Keratinocyte (primary cell): Measurements from ENCODE around the gene CHST7. TPM values are rescaled to one million over a fixed set of nuclear protein-coding genes. Genes with fewer than 3 reads are reported as not detected.

Experiments used
- DNase-seq: peaks from one replicate; pipeline ENCODE4 v3.0.0-alpha.2; 2011; ENCODE audit warnings: low read depth, missing footprints, low spot score
- FAIRE-seq: peaks from 2 replicates; lab custom pipeline; 2011; peaks lifted over from hg19 to GRCh38; lab: Jason Lieb, UNC
- H2AFZ ChIP-seq: 2 replicates; pipeline ENCODE4 v1.6.0; 2012; ENCODE audit warnings: low read length, control low read depth, inconsistent platforms; ENCODE audit not compliant: control insufficient read depth
- H3K27ac ChIP-seq: 2 replicates; pipeline ENCODE4 v1.5.1; 2011; ENCODE audit warnings: low read length; ENCODE audit not compliant: control insufficient read depth, insufficient read depth
- H3K27me3 ChIP-seq: 3 replicates; pipeline ENCODE4 v1.6.0; 2011; ENCODE audit warnings: low read length; ENCODE audit not compliant: control insufficient read depth, insufficient read depth; ENCODE audit errors: extremely low read depth
- H3K36me3 ChIP-seq, 2 experiments: 2 replicates in 1 of 2; 3 replicates in 1 of 2; pipeline ENCODE4 v1.5.1; 2011; ENCODE audit warnings: low read length in 2 of 2, mild to moderate bottlenecking in 1 of 2; ENCODE audit not compliant: control insufficient read depth in 2 of 2, insufficient read depth in 2 of 2; ENCODE audit errors: extremely low read depth in 1 of 2
- H3K4me1 ChIP-seq: 3 replicates; pipeline ENCODE4 v1.5.1; 2011; ENCODE audit warnings: low read length; ENCODE audit not compliant: control insufficient read depth, insufficient read depth; ENCODE audit errors: extremely low read depth
- H3K4me2 ChIP-seq: 3 replicates; pipeline ENCODE4 v1.6.0; 2011; ENCODE audit warnings: low read depth, low read length; ENCODE audit not compliant: control insufficient read depth, insufficient read depth; ENCODE audit errors: extremely low read depth
- H3K4me3 ChIP-seq, 3 experiments: fragments of 200-600 bp in 1 of 3; sonication (generic) in 1 of 3; 2 replicates in 2 of 3; 3 replicates in 1 of 3; pipeline ENCODE4 v1.5.1; 2011 to 2016; ENCODE audit warnings: low read length in 3 of 3, mild to moderate bottlenecking in 3 of 3, control low read depth in 2 of 3, inconsistent platforms in 1 of 3, low read depth in 1 of 3, mixed read lengths in 1 of 3, mixed run types in 1 of 3, moderate library complexity in 1 of 3; ENCODE audit not compliant: control insufficient read depth in 2 of 3, insufficient read depth in 2 of 3; ENCODE audit errors: extremely low read depth in 1 of 3
- H3K79me2 ChIP-seq: 2 replicates; pipeline ENCODE4 v1.6.0; 2012; ENCODE audit warnings: low read length; ENCODE audit not compliant: control insufficient read depth, insufficient read depth
- H3K9ac ChIP-seq: 3 replicates; pipeline ENCODE4 v1.6.0; 2011; ENCODE audit warnings: low read length; ENCODE audit not compliant: control insufficient read depth, insufficient read depth; ENCODE audit errors: extremely low read depth
- H3K9me1 ChIP-seq: 3 replicates; pipeline ENCODE4 v1.6.0; 2011; ENCODE audit warnings: low read length; ENCODE audit not compliant: control insufficient read depth, insufficient read depth; ENCODE audit errors: extremely low read depth
- H3K9me3 ChIP-seq: 2 replicates; pipeline ENCODE4 v1.5.1; 2012; ENCODE audit warnings: low read depth, low read length; ENCODE audit not compliant: control insufficient read depth
- H4K20me1 ChIP-seq: 3 replicates; pipeline ENCODE4 v1.6.0; 2011; ENCODE audit warnings: low read length; ENCODE audit not compliant: control insufficient read depth, insufficient read depth; ENCODE audit errors: extremely low read depth
- EZH2 ChIP-seq: IDR thresholded peaks from one replicate; pipeline ENCODE4 v1.6.1; 2012; ENCODE audit warnings: inconsistent platforms, mild to moderate bottlenecking, low read length, moderate library complexity
- dilution Hi-C: fragments of 300-500 bp; cut with MboI; formaldehyde crosslinking; loops from one replicate; pipeline ENCODE4 v1.7.0; 2020; ENCODE audit warnings: low sequenced_read_pairs; ENCODE audit not compliant: extremely low pct_ligation_motif_present
- polyA plus RNA-seq, 5 experiments: library from polyadenylated mRNA; depleted of rRNA in 3 of 5; stranded (reverse) in 3 of 5; stranded (forward) in 1 of 5; unstranded in 1 of 5; fragments of >200 nt; gene quantifications; 1 replicate in 1 of 5; 2 replicates in 3 of 5; 3 replicates in 1 of 5; pipeline versions ENCODE4 v1.2.1 to v1.2.3, GENCODE V29; 2011 to 2012; ENCODE audit warnings: missing spikeins in 2 of 5, low read depth in 1 of 5, low replicate concordance in 1 of 5
- TF ChIP-seq, protein P1 (sequence below), 3 experiments: IDR thresholded peaks in 1 of 3; conservative IDR thresholded peaks in 1 of 3; optimal IDR thresholded peaks in 1 of 3; 2 replicates in 2 of 3; 3 replicates in 1 of 3; pipeline versions ENCODE3 to v1.5.1; 2011; ENCODE audit warnings: low read length in 3 of 3, mild to moderate bottlenecking in 3 of 3, moderate library complexity in 2 of 3, control low read depth in 1 of 3, inconsistent platforms in 1 of 3; ENCODE audit not compliant: insufficient read depth in 2 of 3; ENCODE audit errors: extremely low read depth in 1 of 3

Gene CHST7
- polyA plus RNA-seq, 1 donor (not counting 4 experiments of a cell fraction or from before 2014, with no cell fraction given) = 0.39 TPM

DNA sequence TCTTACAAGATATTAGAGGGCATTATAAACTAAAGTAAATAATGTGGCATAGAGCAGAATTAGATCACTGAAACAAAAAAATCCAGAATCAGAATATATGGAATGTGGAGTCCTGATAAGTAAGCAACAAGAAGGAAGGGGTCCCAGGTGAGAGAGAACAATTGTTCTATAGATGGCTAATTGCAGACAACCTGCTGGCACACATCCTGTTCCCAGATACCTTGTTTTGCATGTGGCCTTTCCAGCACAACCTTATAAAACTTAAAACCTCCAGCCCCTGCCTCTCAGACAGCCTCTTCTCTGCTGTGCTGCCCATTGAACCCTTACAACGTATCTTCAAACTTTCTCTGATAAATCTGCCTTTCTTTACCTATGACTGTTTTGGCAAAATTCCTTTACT, 23.7 kb upstream of the CHST7 start:
- no peak overlapping the region for H3K4me2 ChIP-seq
- dilution Hi-C loops = no loop called here

DNA sequence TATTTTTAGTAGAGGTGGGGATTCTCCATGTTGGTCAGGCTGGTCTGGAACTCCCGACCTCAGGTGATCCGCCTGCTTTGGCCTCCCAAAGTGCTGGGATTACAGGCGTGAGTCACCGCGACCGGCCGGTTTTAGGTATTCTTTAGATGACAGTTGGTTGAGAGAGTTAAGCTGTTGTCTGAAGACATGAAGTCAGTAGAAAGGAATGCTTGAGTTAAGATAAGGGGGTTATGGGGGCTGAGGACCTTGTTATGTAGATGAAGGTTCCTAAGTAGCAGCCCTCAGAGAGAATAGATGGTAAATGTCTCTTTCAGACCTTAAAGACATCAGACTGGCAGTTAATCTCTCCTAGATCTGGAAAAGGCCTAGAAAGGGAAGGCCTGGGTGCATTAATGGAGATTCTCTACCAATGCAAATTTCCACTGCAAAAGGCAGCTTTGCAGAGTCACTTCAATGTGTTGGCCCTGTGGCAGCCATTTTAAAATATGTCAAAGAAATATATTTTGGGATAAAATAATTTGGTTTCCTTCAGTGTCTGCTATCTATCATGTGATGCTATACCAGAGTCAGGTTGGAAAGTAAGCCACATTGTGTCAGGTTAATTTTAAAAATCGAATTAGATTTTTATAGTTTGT, 22.0 kb upstream of the CHST7 start:
- no peak for FAIRE-seq

More for the DNA sequence above, 23.7 kb upstream of the CHST7 start:
- H3K36me3 ChIP-seq = no peaks in the 10 kb centered on the region
- FAIRE-seq (no peak), DNase-seq (no peak)
- no peak overlapping the region for H3K27ac ChIP-seq
- H3K27me3 ChIP-seq = no peaks in the 10 kb centered on the region
- no peak overlapping the region for H2AFZ ChIP-seq
- H3K9me1 ChIP-seq = no peaks in the 10 kb centered on the region
- no peak overlapping the region for H3K4me3 ChIP-seq
- no peak for TF ChIP-seq EZH2
- H3K9ac ChIP-seq = no peak overlapping the region
- H4K20me1 ChIP-seq = no peaks in the 10 kb centered on the region
- H3K4me1 ChIP-seq = no peaks in the 10 kb centered on the region
- peaks cover 28% of the 10 kb centered on the region for H3K79me2 ChIP-seq
- no peaks in the 10 kb centered on the region for H3K9me3 ChIP-seq

More for the DNA sequence above, 22.0 kb upstream of the CHST7 start:
- Histone ChIP-seq H3K27me3 (no peaks in the 10 kb centered on the region), H3K4me2 (no peak overlapping the region), H4K20me1 (no peaks in the 10 kb centered on the region), H3K4me1 (no peaks in the 10 kb centered on the region), H3K9me3 (no peaks in the 10 kb centered on the region), H2AFZ (no peak overlapping the region), H3K9me1 (no peaks in the 10 kb centered on the region), H3K27ac (no peak overlapping the region), H3K36me3 (no peaks in the 10 kb centered on the region), H3K4me3 (no peak overlapping the region), H3K79me2 (peaks cover 16% of the 10 kb centered on the region), H3K9ac (no peak overlapping the region)
- DNase-seq = no peak
- TF ChIP-seq EZH2 = no peak
- TF ChIP-seq, protein P1, sequence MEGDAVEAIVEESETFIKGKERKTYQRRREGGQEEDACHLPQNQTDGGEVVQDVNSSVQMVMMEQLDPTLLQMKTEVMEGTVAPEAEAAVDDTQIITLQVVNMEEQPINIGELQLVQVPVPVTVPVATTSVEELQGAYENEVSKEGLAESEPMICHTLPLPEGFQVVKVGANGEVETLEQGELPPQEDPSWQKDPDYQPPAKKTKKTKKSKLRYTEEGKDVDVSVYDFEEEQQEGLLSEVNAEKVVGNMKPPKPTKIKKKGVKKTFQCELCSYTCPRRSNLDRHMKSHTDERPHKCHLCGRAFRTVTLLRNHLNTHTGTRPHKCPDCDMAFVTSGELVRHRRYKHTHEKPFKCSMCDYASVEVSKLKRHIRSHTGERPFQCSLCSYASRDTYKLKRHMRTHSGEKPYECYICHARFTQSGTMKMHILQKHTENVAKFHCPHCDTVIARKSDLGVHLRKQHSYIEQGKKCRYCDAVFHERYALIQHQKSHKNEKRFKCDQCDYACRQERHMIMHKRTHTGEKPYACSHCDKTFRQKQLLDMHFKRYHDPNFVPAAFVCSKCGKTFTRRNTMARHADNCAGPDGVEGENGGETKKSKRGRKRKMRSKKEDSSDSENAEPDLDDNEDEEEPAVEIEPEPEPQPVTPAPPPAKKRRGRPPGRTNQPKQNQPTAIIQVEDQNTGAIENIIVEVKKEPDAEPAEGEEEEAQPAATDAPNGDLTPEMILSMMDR (optimal IDR thresholded peaks at IDR 0.05 in 1 of 3, IDR thresholded peaks at IDR 0.05 in 1 of 3, conservative IDR thresholded peaks at IDR 0.05 in 1 of 3; ENCODE audit: extremely low read depth in 1 of 3, insufficient read depth in 2 of 3, low read length in 3 of 3) = no peak
- dilution Hi-C loops = no loop called here
